ENCODE data around the gene GRK5. TPM values are rescaled to one million over a fixed set of nuclear protein-coding genes. Genes with fewer than 3 reads are reported as not detected.

GRK5 gene
- total and polyA plus RNA-seq, 9 of the 15 experiments (the other 6 are each of a cell fraction or from before 2014, with no cell fraction given): 0.46 to 0.83 (median 0.67) TPM; not detected in 2

DNA sequence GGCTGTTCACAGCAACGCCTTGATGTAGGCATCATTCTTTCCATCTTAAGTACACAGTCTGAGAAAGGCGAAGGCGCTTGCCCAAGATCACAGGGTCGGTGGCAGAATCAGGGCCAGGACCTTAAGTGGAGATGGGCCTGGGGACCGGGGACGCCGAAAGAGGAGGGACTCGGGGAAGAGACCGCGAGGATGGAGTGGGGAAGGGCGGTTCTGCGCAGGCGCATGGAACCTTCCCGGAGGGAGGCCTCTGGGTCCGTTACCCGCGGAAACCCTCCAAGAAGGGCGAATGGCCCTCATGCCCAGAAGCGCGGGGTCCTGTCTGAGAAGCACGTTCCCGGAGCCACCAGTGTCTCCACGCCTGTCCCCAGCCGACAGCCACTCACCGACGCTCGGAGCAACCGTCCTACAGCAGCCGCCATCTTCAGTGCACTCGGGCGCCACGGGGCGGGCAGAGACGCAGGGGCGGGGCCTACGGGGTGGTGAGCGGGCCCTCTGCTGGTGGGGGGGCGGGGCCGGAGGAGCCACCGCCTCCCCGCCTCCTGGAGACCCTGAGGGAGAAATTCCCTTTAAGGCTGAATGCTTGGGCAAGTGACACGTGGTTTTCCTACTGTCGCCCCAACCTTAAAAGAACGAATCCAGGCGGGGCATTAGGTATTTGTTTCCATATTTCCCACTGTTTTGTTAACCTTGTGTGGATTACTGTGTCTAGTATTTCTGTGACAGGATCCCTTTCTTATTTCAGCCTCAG, 28.8 kb upstream of the GRK5 start, which contains the start of gene PRDX3 (continued):
- peak; percentile 22 for TF ChIP-seq SAP30 (IDR thresholded peaks at IDR 0.05; ENCODE audit: borderline replicate concordance, insufficient read depth, low read depth, low read length, poor library complexity, severe bottlenecking)
- TF ChIP-seq SRSF9 (IDR thresholded peaks at IDR 0.05; ENCODE audit: borderline replicate concordance, low read depth, low read length): no peak
- TF ChIP-seq, protein P1, sequence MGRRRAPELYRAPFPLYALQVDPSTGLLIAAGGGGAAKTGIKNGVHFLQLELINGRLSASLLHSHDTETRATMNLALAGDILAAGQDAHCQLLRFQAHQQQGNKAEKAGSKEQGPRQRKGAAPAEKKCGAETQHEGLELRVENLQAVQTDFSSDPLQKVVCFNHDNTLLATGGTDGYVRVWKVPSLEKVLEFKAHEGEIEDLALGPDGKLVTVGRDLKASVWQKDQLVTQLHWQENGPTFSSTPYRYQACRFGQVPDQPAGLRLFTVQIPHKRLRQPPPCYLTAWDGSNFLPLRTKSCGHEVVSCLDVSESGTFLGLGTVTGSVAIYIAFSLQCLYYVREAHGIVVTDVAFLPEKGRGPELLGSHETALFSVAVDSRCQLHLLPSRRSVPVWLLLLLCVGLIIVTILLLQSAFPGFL (CRISPR knock-in tag; IDR thresholded peaks at IDR 0.05): no peak
- no peak for TF ChIP-seq MTA2 (IDR thresholded peaks at IDR 0.05; ENCODE audit: low read depth)
- TF ChIP-seq, protein P2, sequence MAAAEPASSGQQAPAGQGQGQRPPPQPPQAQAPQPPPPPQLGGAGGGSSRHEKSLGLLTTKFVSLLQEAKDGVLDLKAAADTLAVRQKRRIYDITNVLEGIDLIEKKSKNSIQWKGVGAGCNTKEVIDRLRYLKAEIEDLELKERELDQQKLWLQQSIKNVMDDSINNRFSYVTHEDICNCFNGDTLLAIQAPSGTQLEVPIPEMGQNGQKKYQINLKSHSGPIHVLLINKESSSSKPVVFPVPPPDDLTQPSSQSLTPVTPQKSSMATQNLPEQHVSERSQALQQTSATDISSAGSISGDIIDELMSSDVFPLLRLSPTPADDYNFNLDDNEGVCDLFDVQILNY (CRISPR knock-in tag; IDR thresholded peaks at IDR 0.05): no peak
- no peak for TF ChIP-seq TFE3 (CRISPR knock-in tag; IDR thresholded peaks at IDR 0.05)
- TF ChIP-seq, protein P3, sequence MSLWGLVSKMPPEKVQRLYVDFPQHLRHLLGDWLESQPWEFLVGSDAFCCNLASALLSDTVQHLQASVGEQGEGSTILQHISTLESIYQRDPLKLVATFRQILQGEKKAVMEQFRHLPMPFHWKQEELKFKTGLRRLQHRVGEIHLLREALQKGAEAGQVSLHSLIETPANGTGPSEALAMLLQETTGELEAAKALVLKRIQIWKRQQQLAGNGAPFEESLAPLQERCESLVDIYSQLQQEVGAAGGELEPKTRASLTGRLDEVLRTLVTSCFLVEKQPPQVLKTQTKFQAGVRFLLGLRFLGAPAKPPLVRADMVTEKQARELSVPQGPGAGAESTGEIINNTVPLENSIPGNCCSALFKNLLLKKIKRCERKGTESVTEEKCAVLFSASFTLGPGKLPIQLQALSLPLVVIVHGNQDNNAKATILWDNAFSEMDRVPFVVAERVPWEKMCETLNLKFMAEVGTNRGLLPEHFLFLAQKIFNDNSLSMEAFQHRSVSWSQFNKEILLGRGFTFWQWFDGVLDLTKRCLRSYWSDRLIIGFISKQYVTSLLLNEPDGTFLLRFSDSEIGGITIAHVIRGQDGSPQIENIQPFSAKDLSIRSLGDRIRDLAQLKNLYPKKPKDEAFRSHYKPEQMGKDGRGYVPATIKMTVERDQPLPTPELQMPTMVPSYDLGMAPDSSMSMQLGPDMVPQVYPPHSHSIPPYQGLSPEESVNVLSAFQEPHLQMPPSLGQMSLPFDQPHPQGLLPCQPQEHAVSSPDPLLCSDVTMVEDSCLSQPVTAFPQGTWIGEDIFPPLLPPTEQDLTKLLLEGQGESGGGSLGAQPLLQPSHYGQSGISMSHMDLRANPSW (CRISPR knock-in tag; IDR thresholded peaks at IDR 0.05): no peak
- 0 out of 4 replicates have a peak, but pooled peaks have one; percentile 37 to 38 for TF ChIP-seq SIN3A (IDR thresholded peaks at IDR 0.05; ENCODE audit: borderline replicate concordance in 2 of 2, control insufficient read depth in 1 of 2, low read depth in 2 of 2, low read length in 2 of 2)
- peak; percentile 56 for TF ChIP-seq MEIS2 (IDR thresholded peaks at IDR 0.05; ENCODE audit: partially characterized antibody)
- no peak for TF ChIP-seq STAT5B (CRISPR knock-in tag; IDR thresholded peaks at IDR 0.05)
- no peak for TF ChIP-seq HNRNPL (IDR thresholded peaks at IDR 0.05; ENCODE audit: low read depth, low read length)
- no peak for TF ChIP-seq MCM5 (IDR thresholded peaks at IDR 0.05; ENCODE audit: low read depth)
- TF ChIP-seq KDM5B (IDR thresholded peaks at IDR 0.05; ENCODE audit: insufficient replicate concordance, low read depth, low read length): peak; percentile 68
- TF ChIP-seq, protein P4, sequence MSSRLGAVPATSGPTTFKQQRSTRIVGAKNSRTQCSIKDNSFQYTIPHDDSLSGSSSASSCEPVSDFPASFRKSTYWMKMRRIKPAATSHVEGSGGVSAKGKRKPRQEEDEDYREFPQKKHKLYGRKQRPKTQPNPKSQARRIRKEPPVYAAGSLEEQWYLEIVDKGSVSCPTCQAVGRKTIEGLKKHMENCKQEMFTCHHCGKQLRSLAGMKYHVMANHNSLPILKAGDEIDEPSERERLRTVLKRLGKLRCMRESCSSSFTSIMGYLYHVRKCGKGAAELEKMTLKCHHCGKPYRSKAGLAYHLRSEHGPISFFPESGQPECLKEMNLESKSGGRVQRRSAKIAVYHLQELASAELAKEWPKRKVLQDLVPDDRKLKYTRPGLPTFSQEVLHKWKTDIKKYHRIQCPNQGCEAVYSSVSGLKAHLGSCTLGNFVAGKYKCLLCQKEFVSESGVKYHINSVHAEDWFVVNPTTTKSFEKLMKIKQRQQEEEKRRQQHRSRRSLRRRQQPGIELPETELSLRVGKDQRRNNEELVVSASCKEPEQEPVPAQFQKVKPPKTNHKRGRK (tag; IDR thresholded peaks at IDR 0.05): no peak
- TF ChIP-seq, protein P5, sequence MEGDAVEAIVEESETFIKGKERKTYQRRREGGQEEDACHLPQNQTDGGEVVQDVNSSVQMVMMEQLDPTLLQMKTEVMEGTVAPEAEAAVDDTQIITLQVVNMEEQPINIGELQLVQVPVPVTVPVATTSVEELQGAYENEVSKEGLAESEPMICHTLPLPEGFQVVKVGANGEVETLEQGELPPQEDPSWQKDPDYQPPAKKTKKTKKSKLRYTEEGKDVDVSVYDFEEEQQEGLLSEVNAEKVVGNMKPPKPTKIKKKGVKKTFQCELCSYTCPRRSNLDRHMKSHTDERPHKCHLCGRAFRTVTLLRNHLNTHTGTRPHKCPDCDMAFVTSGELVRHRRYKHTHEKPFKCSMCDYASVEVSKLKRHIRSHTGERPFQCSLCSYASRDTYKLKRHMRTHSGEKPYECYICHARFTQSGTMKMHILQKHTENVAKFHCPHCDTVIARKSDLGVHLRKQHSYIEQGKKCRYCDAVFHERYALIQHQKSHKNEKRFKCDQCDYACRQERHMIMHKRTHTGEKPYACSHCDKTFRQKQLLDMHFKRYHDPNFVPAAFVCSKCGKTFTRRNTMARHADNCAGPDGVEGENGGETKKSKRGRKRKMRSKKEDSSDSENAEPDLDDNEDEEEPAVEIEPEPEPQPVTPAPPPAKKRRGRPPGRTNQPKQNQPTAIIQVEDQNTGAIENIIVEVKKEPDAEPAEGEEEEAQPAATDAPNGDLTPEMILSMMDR (IDR thresholded peaks at IDR 0.05 in 2 of 3, conservative IDR thresholded peaks at IDR 0.05 in 1 of 3; ENCODE audit: insufficient read depth in 2 of 3, low read depth in 1 of 3, low read length in 3 of 3): peak in 1 of 3 experiments; percentile 32; a peak in 1 of 6 replicates

Data from K562 (cell line).